Retinal pigment epithelial cell (primary cell): Measurements from ENCODE around the gene HMG20A.

ENCODE experiments used
- DNase-seq: peaks from one replicate; pipeline ENCODE4 v3.0.0-alpha.2; 2010; ENCODE audit warnings: low read depth
- H3K4me3 ChIP-seq: 2 replicates; pipeline ENCODE4 v1.5.1; 2011; ENCODE audit warnings: mild to moderate bottlenecking, low read length, control low read depth, moderate library complexity
- TF ChIP-seq, protein P1 (sequence below): conservative IDR thresholded peaks from 2 replicates; pipeline ENCODE4 v1.5.1; 2011; ENCODE audit warnings: low read depth, low read length, control low read depth, inconsistent platforms

Gene HMG20A

DNA sequence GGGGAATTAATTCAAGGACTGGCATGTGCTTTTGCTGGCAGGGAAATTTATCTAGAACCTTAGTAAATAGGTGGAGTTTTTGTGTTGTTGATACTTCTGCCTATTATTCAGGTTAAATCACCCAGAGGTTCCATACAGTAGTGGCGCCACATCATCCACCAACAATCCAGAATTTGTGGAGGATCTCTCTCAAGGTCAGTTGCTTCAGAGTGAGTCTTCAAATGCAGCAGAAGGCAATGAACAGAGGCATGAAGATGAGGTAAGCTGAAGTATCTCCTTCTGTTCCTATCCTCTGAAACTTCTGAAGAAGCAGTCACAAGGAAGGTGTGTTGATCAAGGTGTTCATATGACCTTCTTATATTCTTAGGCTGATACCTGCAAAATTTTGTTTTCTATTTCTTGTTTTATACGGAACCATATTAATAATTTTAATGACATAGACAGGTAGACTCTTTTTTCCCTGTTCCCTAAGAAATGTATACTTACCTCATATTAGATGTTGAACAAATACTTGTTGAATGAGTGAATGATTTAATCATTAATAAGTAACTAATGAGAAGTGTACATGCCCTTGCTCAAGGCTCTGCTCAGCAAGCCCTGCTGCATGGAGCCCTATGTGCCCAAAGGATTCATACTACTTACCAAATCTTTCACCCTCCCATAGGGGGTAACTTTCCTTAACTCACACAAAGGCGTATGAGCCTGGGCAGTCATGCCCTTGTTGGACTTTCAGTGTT is 43.6 kb downstream of the HMG20A start:
- TF ChIP-seq, protein P1, sequence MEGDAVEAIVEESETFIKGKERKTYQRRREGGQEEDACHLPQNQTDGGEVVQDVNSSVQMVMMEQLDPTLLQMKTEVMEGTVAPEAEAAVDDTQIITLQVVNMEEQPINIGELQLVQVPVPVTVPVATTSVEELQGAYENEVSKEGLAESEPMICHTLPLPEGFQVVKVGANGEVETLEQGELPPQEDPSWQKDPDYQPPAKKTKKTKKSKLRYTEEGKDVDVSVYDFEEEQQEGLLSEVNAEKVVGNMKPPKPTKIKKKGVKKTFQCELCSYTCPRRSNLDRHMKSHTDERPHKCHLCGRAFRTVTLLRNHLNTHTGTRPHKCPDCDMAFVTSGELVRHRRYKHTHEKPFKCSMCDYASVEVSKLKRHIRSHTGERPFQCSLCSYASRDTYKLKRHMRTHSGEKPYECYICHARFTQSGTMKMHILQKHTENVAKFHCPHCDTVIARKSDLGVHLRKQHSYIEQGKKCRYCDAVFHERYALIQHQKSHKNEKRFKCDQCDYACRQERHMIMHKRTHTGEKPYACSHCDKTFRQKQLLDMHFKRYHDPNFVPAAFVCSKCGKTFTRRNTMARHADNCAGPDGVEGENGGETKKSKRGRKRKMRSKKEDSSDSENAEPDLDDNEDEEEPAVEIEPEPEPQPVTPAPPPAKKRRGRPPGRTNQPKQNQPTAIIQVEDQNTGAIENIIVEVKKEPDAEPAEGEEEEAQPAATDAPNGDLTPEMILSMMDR, result no peak
- DNase-seq, result no peak
- H3K4me3 ChIP-seq, result no peak overlapping the region

DNA sequence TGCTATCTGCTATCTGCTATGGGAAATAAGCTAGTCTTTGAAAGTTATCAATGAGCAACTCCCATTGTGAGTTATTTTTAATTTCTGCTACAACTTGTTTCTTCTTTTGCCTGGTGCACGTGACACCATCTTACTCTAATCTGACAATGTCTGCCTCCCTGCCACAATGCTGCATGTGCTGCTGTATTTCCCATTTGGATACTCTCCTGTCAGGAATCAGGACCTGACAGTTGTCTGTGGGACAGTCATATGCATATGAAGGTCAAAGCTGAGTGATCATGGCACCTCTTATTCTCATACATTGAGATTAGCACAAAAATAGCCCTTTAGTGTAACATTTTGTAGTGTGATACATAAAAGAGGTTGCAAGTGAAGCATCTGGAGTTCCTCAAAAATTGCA is 45.8 kb downstream of the HMG20A start:
- TF ChIP-seq, protein P1, result no peak
- H3K4me3 ChIP-seq, result no peak overlapping the region
- DNase-seq, result no peak

DNA sequence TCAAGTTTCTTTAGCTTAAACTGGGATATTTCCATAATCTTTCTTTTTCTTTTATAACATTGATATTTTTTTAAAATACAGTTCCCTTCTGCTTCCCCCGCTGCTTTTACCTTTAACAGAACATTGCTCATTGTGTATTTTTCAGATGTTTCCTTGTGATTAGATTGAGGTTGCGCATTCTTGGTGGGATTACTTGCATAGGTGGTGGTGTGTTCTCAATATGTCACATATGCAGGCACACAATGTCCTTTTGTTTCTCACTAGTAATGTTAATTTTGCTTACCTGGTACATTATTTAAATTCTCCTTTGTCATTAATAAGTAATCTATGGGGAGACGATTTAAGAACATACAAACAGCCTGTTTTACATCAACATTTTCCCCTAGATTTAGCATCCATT is 48.2 kb downstream of the HMG20A start:
- no peak overlapping the region for H3K4me3 ChIP-seq
- peak; percentile 48 for DNase-seq
- TF ChIP-seq, protein P1, result no peak

DNA sequence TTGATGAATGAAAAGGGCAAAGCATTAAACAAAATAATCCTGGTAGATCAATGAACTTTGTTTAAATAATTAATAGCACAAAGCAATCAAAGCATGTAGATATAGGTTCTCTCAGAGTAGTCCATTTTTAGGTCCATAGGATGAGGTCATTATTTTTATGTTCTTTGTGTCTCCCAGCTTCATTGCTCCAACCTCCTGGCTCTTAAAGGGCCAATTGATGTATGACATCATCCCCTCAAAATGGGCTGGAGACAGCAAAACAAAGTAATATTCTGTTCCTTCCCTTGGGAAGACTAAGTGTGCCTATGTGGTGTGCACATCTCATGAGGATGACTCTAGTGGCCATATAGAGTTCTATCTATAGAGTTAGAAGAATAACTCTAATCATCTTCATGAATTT is 49.5 kb downstream of the HMG20A start:
- TF ChIP-seq, protein P1, result no peak
- no peak for DNase-seq
- no peak overlapping the region for H3K4me3 ChIP-seq

DNA sequence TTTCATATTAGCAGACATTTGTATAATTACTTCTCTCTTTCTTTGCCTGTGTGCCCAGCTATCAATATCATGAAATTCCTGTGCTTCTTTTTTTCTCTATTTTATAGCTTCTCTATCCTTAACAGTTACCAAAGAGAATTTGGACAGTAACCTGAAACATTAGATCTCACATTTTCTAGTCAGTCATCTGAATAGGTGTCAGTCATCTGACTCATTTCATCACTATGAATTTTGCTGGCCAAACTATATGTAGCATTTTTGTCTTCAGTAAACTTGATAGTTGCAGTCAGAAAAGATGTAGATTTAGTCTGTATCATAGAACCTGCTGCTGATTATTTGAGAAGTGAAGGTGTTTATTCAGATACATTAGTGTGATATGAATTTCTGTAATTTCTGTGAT is 52.6 kb downstream of the HMG20A start:
- TF ChIP-seq, protein P1, result no peak
- H3K4me3 ChIP-seq, result no peak overlapping the region
- DNase-seq, result no peak

DNA sequence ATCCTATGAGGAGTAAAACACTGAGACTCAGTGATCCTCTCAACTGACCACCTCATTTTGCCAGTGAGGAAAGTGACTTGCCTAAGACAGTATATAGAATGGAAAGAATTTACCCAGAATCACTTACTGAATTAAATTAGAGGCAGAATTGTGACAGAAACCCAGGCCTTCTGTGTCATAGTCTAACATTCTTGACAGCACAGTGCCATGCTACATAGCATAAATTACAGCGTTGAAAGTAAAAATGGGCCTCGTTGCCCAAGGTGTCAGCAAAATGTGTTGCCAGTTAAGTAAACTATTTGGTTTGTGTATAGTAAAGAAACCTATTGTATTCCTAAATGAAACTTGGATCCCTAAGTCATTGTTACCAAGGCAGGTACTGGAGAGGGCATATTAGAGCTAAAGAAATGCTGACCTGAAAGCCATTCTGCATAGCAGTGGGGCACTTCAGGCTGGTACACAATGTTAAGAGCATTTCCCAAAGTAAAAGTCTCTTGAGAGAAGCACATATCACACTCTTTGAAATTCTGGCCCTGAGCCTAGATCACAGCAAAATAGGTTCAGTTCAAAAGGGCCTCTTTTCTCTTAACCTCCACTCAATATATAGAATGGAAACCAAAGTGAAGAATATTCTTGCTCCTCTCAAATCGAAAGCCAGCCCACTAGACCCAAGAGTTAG is 53.8 kb downstream of the HMG20A start:
- H3K4me3 ChIP-seq, result no peak overlapping the region
- TF ChIP-seq, protein P1, result no peak
- DNase-seq, result no peak

DNA sequence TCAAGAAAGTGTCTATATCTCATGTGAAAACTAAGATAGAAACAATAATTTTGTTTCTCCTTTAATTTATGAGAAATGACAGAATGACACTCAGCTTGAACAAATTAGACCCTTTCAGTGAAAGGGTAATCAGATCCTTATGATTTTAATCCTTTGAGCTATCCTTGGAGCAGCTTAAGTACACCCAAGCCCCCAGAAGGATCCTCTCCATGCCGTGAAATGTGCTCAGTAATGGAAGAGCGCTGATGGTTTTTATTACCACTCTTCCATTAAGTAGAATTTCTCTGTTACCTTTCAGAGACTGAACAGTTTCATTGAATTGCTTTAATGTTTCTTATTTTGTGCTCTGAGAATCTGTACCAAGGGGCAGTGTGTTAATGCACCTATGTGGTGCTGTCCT is 54.3 kb downstream of the HMG20A start:
- no peak for DNase-seq
- H3K4me3 ChIP-seq, result no peak overlapping the region
- TF ChIP-seq, protein P1, result no peak
